Colonic mucosa (tissue), 4 donors: ENCODE measurements around the gene RIPPLY2. TPM values are rescaled to one million over a fixed set of nuclear protein-coding genes. Genes with fewer than 3 reads are reported as not detected.

Source experiments
- DNase-seq: peaks from one replicate; pipeline ENCODE4 v3.0.0-alpha.2; 2020
- H3K27ac ChIP-seq: fragments of 200-600 bp; one replicate; pipeline ENCODE4 v1.8.0; 2021
- H3K27me3 ChIP-seq: fragments of 200-600 bp; one replicate; pipeline ENCODE4 v1.8.0; 2021
- H3K36me3 ChIP-seq: fragments of 200-600 bp; one replicate; pipeline ENCODE4 v1.8.0; 2021
- H3K4me1 ChIP-seq: fragments of 200-600 bp; one replicate; pipeline ENCODE4 v1.8.0; 2021; ENCODE audit warnings: mild to moderate bottlenecking
- H3K4me3 ChIP-seq: fragments of 200-600 bp; one replicate; pipeline ENCODE4 v1.8.0; 2021
- H3K9ac ChIP-seq, 2 donors: one replicate each; pipeline ENCODE4 v1.7.0; 2013; ENCODE audit warnings: control low read depth in 2 of 2, low read depth in 2 of 2, low read length in 2 of 2
- H3K9me3 ChIP-seq: fragments of 200-600 bp; one replicate; pipeline ENCODE4 v1.8.0; 2021
- intact Hi-C: fragments of 100-400 bp; cut with DNase I; formaldehyde crosslinking; loops from one replicate; pipeline ENCODE4 v1.14.1; 2022
- total RNA-seq, 2 donors: library from RNA; stranded (reverse); fragmentation: NEBNext Ultra II Directional in 1 of 2; extraction: Animal tissue kit (Norgen Biotek cat#: 25700) in 1 of 2; gene quantifications; one replicate each; pipeline ENCODE4 v1.2.1, GENCODE V29; 2021
- TF ChIP-seq, protein P1 (sequence below): fragments of 200-600 bp; IDR thresholded peaks from one replicate; pipeline ENCODE4 v1.8.0; 2022; ENCODE audit warnings: antibody characterized with exemption, mild to moderate bottlenecking
- donor health status: healthy.
- donor health status: DM: no; HTN: no; CAD: no.
- donor health status: DM: no; HTN: no; CAD: no.

RIPPLY2 gene
- total RNA-seq, 2 donors from 2014 or later = not detected

DNA sequence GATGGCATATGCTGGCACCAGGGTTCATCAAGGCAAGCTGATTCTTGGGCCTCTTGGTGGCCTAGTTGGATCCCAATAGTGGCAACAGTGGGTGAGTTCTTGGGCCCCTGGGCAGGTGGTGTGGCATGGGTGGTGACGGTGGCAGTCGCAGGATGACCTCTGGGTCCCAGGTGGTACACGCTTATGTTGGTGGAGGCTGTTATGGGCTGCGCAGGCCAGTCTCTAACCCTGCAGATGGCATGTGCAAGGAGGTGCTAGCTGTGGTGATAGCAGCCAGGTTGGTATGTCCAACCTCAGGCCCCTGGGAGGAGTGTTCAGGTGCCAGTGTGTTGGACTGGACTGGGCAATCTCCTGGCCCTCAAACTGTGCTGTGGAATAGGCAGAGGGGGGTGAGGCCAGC, 52.5 kb downstream of the RIPPLY2 start:
- no peak overlapping the region for H3K9ac ChIP-seq
- no peak for DNase-seq
- TF ChIP-seq, protein P1, sequence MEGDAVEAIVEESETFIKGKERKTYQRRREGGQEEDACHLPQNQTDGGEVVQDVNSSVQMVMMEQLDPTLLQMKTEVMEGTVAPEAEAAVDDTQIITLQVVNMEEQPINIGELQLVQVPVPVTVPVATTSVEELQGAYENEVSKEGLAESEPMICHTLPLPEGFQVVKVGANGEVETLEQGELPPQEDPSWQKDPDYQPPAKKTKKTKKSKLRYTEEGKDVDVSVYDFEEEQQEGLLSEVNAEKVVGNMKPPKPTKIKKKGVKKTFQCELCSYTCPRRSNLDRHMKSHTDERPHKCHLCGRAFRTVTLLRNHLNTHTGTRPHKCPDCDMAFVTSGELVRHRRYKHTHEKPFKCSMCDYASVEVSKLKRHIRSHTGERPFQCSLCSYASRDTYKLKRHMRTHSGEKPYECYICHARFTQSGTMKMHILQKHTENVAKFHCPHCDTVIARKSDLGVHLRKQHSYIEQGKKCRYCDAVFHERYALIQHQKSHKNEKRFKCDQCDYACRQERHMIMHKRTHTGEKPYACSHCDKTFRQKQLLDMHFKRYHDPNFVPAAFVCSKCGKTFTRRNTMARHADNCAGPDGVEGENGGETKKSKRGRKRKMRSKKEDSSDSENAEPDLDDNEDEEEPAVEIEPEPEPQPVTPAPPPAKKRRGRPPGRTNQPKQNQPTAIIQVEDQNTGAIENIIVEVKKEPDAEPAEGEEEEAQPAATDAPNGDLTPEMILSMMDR = no peak
- no peaks in the 10 kb centered on the region for H3K4me1 ChIP-seq
- H3K4me3 ChIP-seq = no peak overlapping the region
- no peak overlapping the region for H3K27ac ChIP-seq
- no peaks in the 10 kb centered on the region for H3K36me3 ChIP-seq
- H3K27me3 ChIP-seq = no peaks in the 10 kb centered on the region
- intact Hi-C loops = no loop called here
- no peaks in the 10 kb centered on the region for H3K9me3 ChIP-seq

Other genes starting within 250 kb of the RIPPLY2 start
- under 1 TPM in 1 of 2 donors, not detected in 1; 0.45 TPM for gene SNAP91, start 144.3 kb upstream of the RIPPLY2 start, total RNA-seq
- 10 to 100 TPM; 25.4 to 35.4 TPM for gene CYB5R4, start 6.3 kb downstream of the RIPPLY2 start, total RNA-seq
- gene MRAP2, start 180.4 kb downstream of the RIPPLY2 start, total RNA-seq = 10 to 100 TPM in 1 of 2 donors, 1 to 10 TPM in 1; 7.3 to 14.6 TPM